HepG2 (cell line): ENCODE data around the gene MRPS7. TPM values are rescaled to one million over a fixed set of nuclear protein-coding genes. Genes with fewer than 3 reads are reported as not detected.

Source experiments
- BRD4 ChIP-seq: sonication (generic); formaldehyde crosslinking; IDR thresholded peaks from 2 replicates; pipeline ENCODE4 v1.4.0; 2020; ENCODE audit warnings: missing genetic modification reagents
- CTCF ChIP-seq: sonication (generic); formaldehyde crosslinking; IDR thresholded peaks from 2 replicates; pipeline ENCODE4 v1.5.0; 2020; ENCODE audit warnings: mild to moderate bottlenecking, missing genetic modification reagents, moderate library complexity
- ETV5 ChIP-seq: IDR thresholded peaks from 2 replicates; pipeline ENCODE4 v1.6.1; 2018; ENCODE audit warnings: missing biosample characterization, missing genetic modification reagents, inconsistent platforms, borderline replicate concordance
- FOXO4 ChIP-seq: sonication (generic); formaldehyde crosslinking; conservative IDR thresholded peaks from 2 replicates; pipeline ENCODE4 v1.8.1; 2023; ENCODE audit warnings: missing genetic modification reagents
- HDAC1 ChIP-seq: sonication (generic); formaldehyde crosslinking; IDR thresholded peaks from 2 replicates; pipeline ENCODE4 v1.5.1; 2020; ENCODE audit warnings: mild to moderate bottlenecking, missing genetic modification reagents
- IRF1 ChIP-seq: sonication (generic); formaldehyde crosslinking; IDR thresholded peaks from 2 replicates; pipeline ENCODE4 v1.4.0; 2020; ENCODE audit warnings: low read depth, mild to moderate bottlenecking, missing genetic modification reagents
- KLF9 ChIP-seq: IDR thresholded peaks from 2 replicates; pipeline ENCODE4 v1.6.1; 2016; ENCODE audit warnings: low read depth
- REL ChIP-seq: sonication (generic); formaldehyde crosslinking; conservative IDR thresholded peaks from 2 replicates; pipeline ENCODE4 v1.8.0; 2022; ENCODE audit warnings: mild to moderate bottlenecking, missing genetic modification reagents, moderate library complexity
- REPIN1 ChIP-seq: sonication (generic); formaldehyde crosslinking; IDR thresholded peaks from 2 replicates; pipeline ENCODE4 v1.8.0; 2022; ENCODE audit warnings: missing genetic modification reagents, low read depth, mild to moderate bottlenecking, borderline replicate concordance
- SP5 ChIP-seq: IDR thresholded peaks from 2 replicates; pipeline ENCODE4 v1.6.1; 2016; ENCODE audit warnings: low read depth, borderline replicate concordance
- TCF7L2 ChIP-seq: IDR thresholded peaks from 2 replicates; pipeline ENCODE4 v1.6.1; 2011; ENCODE audit warnings: mild to moderate bottlenecking, low read depth, low read length, moderate library complexity
- ZC3H13 ChIP-seq: sonication (generic); formaldehyde crosslinking; IDR thresholded peaks from 2 replicates; pipeline ENCODE4 v1.8.1; 2023; ENCODE audit warnings: mild to moderate bottlenecking, missing genetic modification reagents, moderate library complexity
- ZNF329 ChIP-seq: sonication (generic); formaldehyde crosslinking; IDR thresholded peaks from 2 replicates; pipeline ENCODE4 v1.9.0; 2021; ENCODE audit warnings: low read depth, mild to moderate bottlenecking, missing genetic modification reagents
- ZNF331 ChIP-seq: sonication (generic); formaldehyde crosslinking; IDR thresholded peaks from 2 replicates; pipeline ENCODE4 v1.4.0; 2020; ENCODE audit warnings: missing genetic modification reagents
- ZNF589 ChIP-seq: sonication (generic); formaldehyde crosslinking; conservative IDR thresholded peaks from 2 replicates; pipeline ENCODE4 v1.8.0; 2022; ENCODE audit warnings: mild to moderate bottlenecking, moderate library complexity, missing genetic modification reagents
- ZNF646 ChIP-seq: sonication (generic); formaldehyde crosslinking; IDR thresholded peaks from 2 replicates; pipeline ENCODE4 v1.9.0; 2021; ENCODE audit warnings: mild to moderate bottlenecking, missing genetic modification reagents
- ZNF883 ChIP-seq: sonication (generic); formaldehyde crosslinking; IDR thresholded peaks from 2 replicates; pipeline ENCODE4 v1.5.1; 2020; ENCODE audit warnings: mild to moderate bottlenecking, missing genetic modification reagents; ENCODE audit errors: not compliant biosample characterization
- polyA plus RNA-seq, 8 experiments: library from polyadenylated mRNA; depleted of rRNA in 3 of 8; stranded (reverse) in 7 of 8; unstranded in 1 of 8; fragments of >200 nt; fragmentation: Illumina TruSeq in 4 of 8; extraction: Trizol in 4 of 8; gene quantifications; 2 replicates each; pipeline versions ENCODE4 v1.2.1 to v1.2.3, GENCODE V29; 2011 to 2016; ENCODE audit warnings: low read depth in 4 of 8, missing spikeins in 1 of 8, mixed read lengths in 1 of 8; ENCODE audit not compliant: insufficient read depth in 1 of 8
- total RNA-seq, 5 experiments: library from RNA; depleted of rRNA; stranded (reverse); fragments of >200 nt; fragmentation: Illumina TruSeq; extraction: Trizol; gene quantifications; 2 replicates each; pipeline ENCODE4 v1.2.3, GENCODE V29; 2016; ENCODE audit warnings: low read depth in 1 of 5

MRPS7 gene
- total and polyA plus RNA-seq, 2 of the 13 experiments (the other 11 are each of a cell fraction or from before 2014, with no cell fraction given): 97.0 to 162 TPM

GRCh38 chr17:75271233-75271954 lies 9.7 kb downstream of the MRPS7 start (continued):
- peak; percentile 68; the same call in 1 of the 2 replicates for TF ChIP-seq IRF1 (CRISPR knock-in tag)
- no peak for TF ChIP-seq FOXO4
- TF ChIP-seq ZNF331 (CRISPR knock-in tag): 0 out of 2 replicates have a peak, but pooled peaks have one; percentile 10
- TF ChIP-seq ETV5 (CRISPR knock-in tag): peak; percentile 81
- no peak for TF ChIP-seq ZNF646 (CRISPR knock-in tag)
- TF ChIP-seq HDAC1 (CRISPR knock-in tag): peak; percentile 73
- peak; percentile 87; the same call in 1 of the 2 replicates for TF ChIP-seq ZC3H13 (CRISPR knock-in tag)
- no peak for TF ChIP-seq BRD4
- peak; percentile 81; the same call in 1 of the 2 replicates for TF ChIP-seq ZNF589
- TF ChIP-seq CTCF (CRISPR knock-in tag): peak; percentile 70
- TF ChIP-seq SP5: no peak
- TF ChIP-seq ZNF329: peak; percentile 86
- TF ChIP-seq REPIN1 (CRISPR knock-in tag): peak; percentile 68
- TF ChIP-seq KLF9 (CRISPR knock-in tag): no peak
- TF ChIP-seq ZNF883 (CRISPR knock-in tag): peak; percentile 92
- no peak for TF ChIP-seq TCF7L2
- peak; percentile 84; the same call in 1 of the 2 replicates for TF ChIP-seq REL (CRISPR knock-in tag)
